Lower leg skin (tissue), 4 donors: ENCODE data around the gene ASGR1. TPM values are rescaled to one million over a fixed set of nuclear protein-coding genes. Genes with fewer than 3 reads are reported as not detected.

ENCODE experiments used
- DNase-seq, 2 donors: peaks; one replicate each; pipeline ENCODE4 v3.0.0-alpha.2; 2019; ENCODE audit warnings: low spot score in 2 of 2
- H3K4me3 ChIP-seq: fragments of 200-600 bp; sonication (generic); 2 replicates; pipeline ENCODE4 v1.5.1; 2017; ENCODE audit warnings: mild to moderate bottlenecking, low read depth; ENCODE audit not compliant: poor library complexity, severe bottlenecking
- CTCF ChIP-seq, 3 donors: fragments of 450-650 bp; IDR thresholded peaks; one replicate each; pipeline ENCODE4 v1.5.1; 2016; ENCODE audit warnings: antibody characterized with exemption in 3 of 3, mild to moderate bottlenecking in 3 of 3, moderate library complexity in 2 of 3
- POLR2A ChIP-seq, 2 donors: fragments of 450-650 bp; IDR thresholded peaks; one replicate each; pipeline ENCODE4 v1.6.1; 2016 to 2017; ENCODE audit warnings: antibody characterized with exemption in 2 of 2, mild to moderate bottlenecking in 1 of 2, moderate library complexity in 1 of 2
- WGBS, 2 donors: methylation state at CpG; one replicate each; pipeline ENCODE4 v1.1.5; 2018; 5-methylcytosine and 5-hydroxymethylcytosine counted together
- intact Hi-C: fragments of 100-400 bp; cut with DNase I; formaldehyde crosslinking; loops from one replicate; pipeline ENCODE4 v1.15.0; 2023; ENCODE audit warnings: low total_unique reads
- total RNA-seq, 4 donors: library from RNA; depleted of rRNA; stranded (reverse); fragments of >200 nt; gene quantifications; one replicate each; pipeline ENCODE4 v1.1.0, GENCODE V29; 2016

The ASGR1 gene
- total RNA-seq, 4 donors from 2014 or later = 1.3 to 6.6 (median 4.2) TPM

GRCh38 chr17:7177954-7178477, 1.2 kb downstream of the ASGR1 start:
- WGBS, 2 donors = 4% methylated on average over 15 to 18 of the region's 18 CpGs
- intact Hi-C loops = no loop called here
- TF ChIP-seq CTCF (IDR thresholded peaks at IDR 0.05) = no peak
- no peak for TF ChIP-seq POLR2A (IDR thresholded peaks at IDR 0.05)
- H3K4me3 ChIP-seq = no peak overlapping the region
- no peak for DNase-seq

DNA sequence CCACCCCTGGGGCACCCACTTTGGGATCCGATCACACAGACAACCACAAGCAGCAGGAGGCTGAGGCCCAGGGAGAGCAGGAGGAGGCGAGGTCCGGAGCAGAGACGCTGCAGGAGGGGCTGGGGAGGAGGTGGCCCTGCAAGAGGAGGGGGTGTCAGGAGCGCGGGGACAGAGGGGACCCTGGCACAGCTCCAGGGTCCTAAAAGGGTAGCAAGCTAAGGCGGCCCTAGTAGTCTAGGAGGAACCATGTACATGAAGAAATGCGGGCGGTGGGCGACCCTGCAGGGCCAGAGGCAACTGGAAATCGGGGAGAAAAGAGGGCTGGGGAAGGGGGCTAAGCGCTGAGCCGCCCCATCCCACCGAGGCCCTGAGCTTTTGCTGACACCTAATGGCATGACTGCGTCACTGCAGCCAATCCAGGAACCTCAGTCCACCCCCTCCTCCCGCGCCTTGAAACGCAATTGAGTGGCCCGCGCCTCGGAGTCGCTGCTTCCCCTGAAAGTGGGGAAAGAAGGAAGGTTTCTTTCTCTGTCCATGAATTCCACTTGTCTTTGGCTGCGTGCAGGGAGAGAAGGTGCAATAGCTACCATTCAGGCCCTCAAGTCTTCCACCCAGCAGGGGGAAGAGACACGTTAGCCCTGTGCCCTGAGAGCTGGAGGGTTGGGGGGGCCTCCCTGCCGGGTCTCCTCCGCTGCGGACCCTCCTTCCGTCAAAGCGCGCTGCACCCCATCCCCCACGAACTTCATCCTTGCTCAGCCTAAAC, 1.8 kb downstream of the ASGR1 start:
- no peak overlapping the region for H3K4me3 ChIP-seq
- TF ChIP-seq POLR2A (IDR thresholded peaks at IDR 0.05) (no peak), CTCF (IDR thresholded peaks at IDR 0.05) (peak in 1 of 3 donors; percentile 81)
- 1 to 2% methylated on average over 30 to 31 of the region's 31 CpGs for WGBS, 2 donors
- intact Hi-C loops = no loop called here
- peak; percentile 59 to 89 for DNase-seq

GRCh38 chr17:7176841-7177190, 2.4 kb downstream of the ASGR1 start:
- no peak for DNase-seq
- intact Hi-C loops = no loop called here

GRCh38 chr17:7176107-7176840, 2.9 kb downstream of the ASGR1 start:
- no peak for TF ChIP-seq POLR2A (IDR thresholded peaks at IDR 0.05)
- no peak for TF ChIP-seq CTCF (IDR thresholded peaks at IDR 0.05)
- intact Hi-C loops = no loop called here
- no peak overlapping the region for H3K4me3 ChIP-seq
- no peak for DNase-seq
- 81 to 89% methylated on average over 1 of the region's 1 CpG for WGBS, 2 donors

More at GRCh38 chr17:7176841-7177190, 2.4 kb downstream of the ASGR1 start:
- WGBS, 2 donors = 10 to 11% methylated on average over 17 of the region's 17 CpGs
- TF ChIP-seq CTCF (IDR thresholded peaks at IDR 0.05) (no peak), POLR2A (IDR thresholded peaks at IDR 0.05) (no peak)
- H3K4me3 ChIP-seq = no peak overlapping the region

GRCh38 chr17:7175330-7175733, 3.8 kb downstream of the ASGR1 start:
- no peak overlapping the region for H3K4me3 ChIP-seq
- TF ChIP-seq CTCF (IDR thresholded peaks at IDR 0.05) = peak in 1 of 3 donors; percentile 35
- TF ChIP-seq POLR2A (IDR thresholded peaks at IDR 0.05) = no peak
- no peak for DNase-seq
- WGBS, 2 donors = 77 to 91% methylated on average over 5 of the region's 5 CpGs
- intact Hi-C loops = no loop called here
